D721Med (cell line): ENCODE measurements around the gene RFC2.
"Not testable (repeated sequence)": the region's sequence is repeated elsewhere in the genome, so short reads cannot be mapped to it uniquely, and the experiment has no call there.

ENCODE experiments used
- DNase-seq: peaks from one replicate; pipeline ENCODE4 v3.0.0; 2011; ENCODE audit warnings: low spot score; ENCODE audit not compliant: insufficient read length
- FAIRE-seq: peaks from 2 replicates; lab custom pipeline; 2011; peaks lifted over from hg19 to GRCh38; lab: Jason Lieb, UNC
- CTCF ChIP-seq: IDR thresholded peaks from 2 replicates; pipeline ENCODE4 v1.5.1; 2012; ENCODE audit warnings: mild to moderate bottlenecking, control low read depth; ENCODE audit not compliant: insufficient read depth; ENCODE audit errors: missing control alignments

Gene RFC2

DNA sequence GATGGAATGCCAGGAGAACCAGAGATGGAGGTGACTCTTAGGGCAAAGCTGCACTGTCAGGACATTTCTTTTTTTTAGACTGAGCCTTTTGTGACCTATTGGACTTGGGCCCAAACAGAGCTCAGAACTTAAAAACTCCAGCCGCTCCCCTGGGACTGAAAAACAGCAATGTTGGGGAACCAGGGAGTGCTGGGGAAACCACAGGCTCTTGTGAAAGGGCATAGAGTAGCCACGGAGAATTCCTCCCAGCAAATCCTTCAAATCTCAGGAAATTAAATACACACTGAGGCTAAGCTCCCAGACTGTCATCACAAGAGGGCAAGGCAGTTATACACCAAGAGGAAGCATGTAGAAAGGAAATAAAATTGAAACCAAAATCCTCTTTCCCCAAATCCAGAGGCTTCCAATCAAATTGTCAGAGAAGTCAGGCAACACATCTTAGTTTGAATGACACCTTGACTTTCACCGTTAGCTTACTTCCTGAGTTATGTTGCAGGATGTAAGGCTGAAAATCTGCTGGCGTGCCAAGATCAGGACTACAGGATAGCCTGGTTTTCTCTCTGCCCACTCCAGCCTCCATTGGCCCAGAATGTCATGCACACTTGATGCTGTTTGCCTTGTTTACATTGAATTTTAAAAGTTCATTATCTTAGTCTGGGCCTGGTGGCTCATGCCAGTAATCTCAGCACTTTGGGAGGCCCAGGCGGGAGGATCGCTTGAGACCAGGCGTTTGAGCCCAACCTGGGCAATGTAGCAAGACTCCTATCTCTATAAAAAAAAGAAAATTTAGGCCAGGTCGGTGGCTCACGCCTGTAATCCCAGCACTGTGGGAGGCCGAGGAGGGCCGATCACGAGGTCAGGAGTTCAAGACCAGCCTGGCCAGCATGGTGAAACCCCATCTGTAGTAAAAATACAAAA lies 2.6 kb upstream of the RFC2 start:
- no peak for DNase-seq
- FAIRE-seq, result no peak
- TF ChIP-seq CTCF, result no peak

- DNase-seq, FAIRE-seq: not testable (repeated sequence)
Measured at GRCh38 chr7:74255461-74255860, 1.3 kb upstream of the RFC2 start.

DNA sequence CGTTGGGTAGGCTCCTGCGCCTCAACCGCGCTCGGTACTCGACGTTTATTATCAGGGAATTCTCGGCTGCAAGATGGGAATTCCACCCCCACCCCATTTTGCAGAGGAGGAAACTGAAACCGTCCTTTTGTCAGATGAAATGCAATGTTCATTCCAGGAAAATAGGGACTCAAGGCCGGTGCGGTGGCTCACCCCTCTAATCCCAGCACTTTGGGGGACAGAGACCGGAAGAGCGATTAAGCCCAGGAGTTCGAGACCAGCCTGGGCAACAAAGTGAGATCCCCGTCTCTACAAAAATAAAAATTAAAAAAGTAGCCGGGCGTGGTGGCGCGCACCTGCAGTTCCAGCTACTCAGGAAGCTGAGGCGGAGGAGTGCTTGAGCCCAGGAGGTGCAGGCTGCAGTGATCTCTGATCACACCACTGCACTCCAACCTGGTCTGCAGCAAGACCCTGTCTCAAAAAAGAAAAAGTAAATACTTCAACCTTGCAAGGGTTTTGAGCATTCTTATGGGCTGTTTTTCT lies 720 bp upstream of the RFC2 start:
- FAIRE-seq (no peak), DNase-seq (no peak)
- no peak for TF ChIP-seq CTCF

DNA sequence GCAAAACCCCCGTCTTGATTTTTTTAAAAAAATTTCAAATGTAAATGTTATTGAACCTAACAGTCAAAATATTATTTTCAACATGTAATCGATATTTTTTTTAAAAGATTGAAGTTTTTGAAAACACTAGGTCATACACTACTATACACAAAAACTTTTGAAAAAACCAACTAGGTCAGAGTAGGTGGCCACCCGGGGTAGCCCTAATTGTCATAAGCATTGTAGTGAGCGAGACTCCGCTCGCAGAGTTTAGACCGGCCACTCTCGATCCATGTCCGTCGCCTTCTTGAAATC lies 417 bp downstream of the RFC2 start:
- DNase-seq (no peak), FAIRE-seq (no peak)
- TF ChIP-seq CTCF, result no peak

GRCh38 chr7:74253331-74253730 lies 868 bp downstream of the RFC2 start:
- DNase-seq, result no peak
- TF ChIP-seq CTCF, result no peak
- no peak for FAIRE-seq

- no peak for FAIRE-seq
- TF ChIP-seq CTCF, result no peak
- DNase-seq, result no peak
Measured at GRCh38 chr7:74252893-74253292, 1.3 kb downstream of the RFC2 start.

- not testable (repeated sequence) for DNase-seq, FAIRE-seq
Measured at GRCh38 chr7:74249058-74249457, 5.1 kb downstream of the RFC2 start.

- FAIRE-seq (no peak), DNase-seq (no peak)
- no peak for TF ChIP-seq CTCF
Measured at GRCh38 chr7:74248156-74248555, 6.0 kb downstream of the RFC2 start.
